ENCODE measurements around the gene RXFP1.

The RXFP1 gene

DNA sequence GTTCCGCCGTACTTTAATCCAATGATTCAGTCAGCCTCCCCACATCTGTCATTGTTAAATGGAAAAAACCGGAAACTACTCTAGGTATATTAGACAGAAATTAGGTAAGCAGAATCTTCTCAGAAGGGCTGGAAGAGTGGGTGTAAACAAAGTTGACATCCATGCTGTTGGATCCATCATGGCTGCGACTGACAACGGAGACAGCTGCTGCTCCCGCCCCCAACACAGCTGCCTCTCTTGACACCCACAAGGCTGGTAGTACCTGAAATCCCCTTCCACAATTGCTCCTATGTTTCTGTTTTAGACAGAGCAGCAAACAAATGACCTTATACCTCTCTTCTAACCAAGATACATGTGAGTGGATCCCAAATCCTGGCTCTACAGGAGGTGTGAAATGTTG lies 66.6 kb downstream of the RXFP1 start:
- Histone ChIP-seq H3K9me3 (ENCODE audit: control insufficient read depth, insufficient read depth, low read length) (no peaks in the 10 kb centered on the region), H3K4me3 (ENCODE audit: low read length) (no peak overlapping the region), H3K27me3 (ENCODE audit: control insufficient read depth, low read length) (0 out of 2 replicates have a peak, but pooled peaks cover 4% of the 10 kb centered on the region), H3F3A (ENCODE audit: control insufficient read depth, insufficient read depth) (no peaks in the 10 kb centered on the region), H4K20me1 (ENCODE audit: control insufficient read depth, insufficient read depth, low read depth, low read length) (no peaks in the 10 kb centered on the region), H3K27ac (ENCODE audit: low read depth, low read length) (no peak overlapping the region), H3K36me3 (ENCODE audit: control insufficient read depth, low read length) (no peaks in the 10 kb centered on the region), H3K4me2 (ENCODE audit: low read length) (no peak overlapping the region), H3K4me1 (ENCODE audit: control insufficient read depth, low read length) (no peaks in the 10 kb centered on the region), H3K79me2 (ENCODE audit: control insufficient read depth, low read length) (no peaks in the 10 kb centered on the region), H3K9me2 (replicated peaks; ENCODE audit: control insufficient read depth, low read length) (no peaks in the 10 kb centered on the region)
- TF ChIP-seq CTCF (IDR thresholded peaks at IDR 0.05; ENCODE audit: low read depth, low read length, poor library complexity, severe bottlenecking), result no peak

DNA sequence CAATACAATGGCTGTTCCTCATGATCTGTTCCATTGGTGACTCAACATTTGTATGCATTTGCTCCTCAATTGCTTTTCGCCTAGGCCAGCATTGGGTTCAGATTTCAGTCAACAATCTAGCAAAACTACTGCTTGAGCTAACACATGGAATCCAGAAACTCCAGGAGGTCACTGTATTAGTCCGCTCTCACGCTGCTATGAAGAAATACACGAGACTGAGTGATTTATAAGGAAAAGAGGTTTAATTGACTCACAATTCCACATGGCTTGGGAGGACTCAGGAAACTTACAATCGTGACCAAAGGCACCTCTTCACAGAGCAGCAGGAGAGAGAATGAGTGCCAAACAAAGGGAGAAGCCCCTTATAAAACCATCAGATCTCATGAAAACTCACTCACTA lies 67.1 kb downstream of the RXFP1 start:
- no peaks in the 10 kb centered on the region for H3K79me2 ChIP-seq (ENCODE audit: control insufficient read depth, low read length)
- H3K27ac ChIP-seq (ENCODE audit: low read depth, low read length), result no peak overlapping the region
- 0 out of 2 replicates have a peak, but pooled peaks cover 4% of the 10 kb centered on the region for H3K27me3 ChIP-seq (ENCODE audit: control insufficient read depth, low read length)
- no peaks in the 10 kb centered on the region for H3K4me1 ChIP-seq (ENCODE audit: control insufficient read depth, low read length)
- H3K9me2 ChIP-seq (replicated peaks; ENCODE audit: control insufficient read depth, low read length), result no peaks in the 10 kb centered on the region
- no peaks in the 10 kb centered on the region for H4K20me1 ChIP-seq (ENCODE audit: control insufficient read depth, insufficient read depth, low read depth, low read length)
- TF ChIP-seq CTCF (IDR thresholded peaks at IDR 0.05; ENCODE audit: low read depth, low read length, poor library complexity, severe bottlenecking) (no peak), EZH2phosphoT487 (IDR thresholded peaks at IDR 0.05; ENCODE audit: borderline replicate concordance, low read length) (no peak)
- no peaks in the 10 kb centered on the region for H3F3A ChIP-seq (ENCODE audit: control insufficient read depth, insufficient read depth)
- H3K4me3 ChIP-seq (ENCODE audit: low read length), result no peak overlapping the region
- no peaks in the 10 kb centered on the region for H3K36me3 ChIP-seq (ENCODE audit: control insufficient read depth, low read length)
- H3K4me2 ChIP-seq (ENCODE audit: low read length), result no peak overlapping the region
- no peaks in the 10 kb centered on the region for H3K9me3 ChIP-seq (ENCODE audit: control insufficient read depth, insufficient read depth, low read length)

GRCh38 chr4:158590306-158590705 lies 68.6 kb downstream of the RXFP1 start:
- TF ChIP-seq EZH2phosphoT487 (IDR thresholded peaks at IDR 0.05; ENCODE audit: borderline replicate concordance, low read length) (no peak), CTCF (IDR thresholded peaks at IDR 0.05; ENCODE audit: low read depth, low read length, poor library complexity, severe bottlenecking) (no peak)
- Histone ChIP-seq H3K27ac (ENCODE audit: low read depth, low read length) (no peak overlapping the region), H4K20me1 (ENCODE audit: control insufficient read depth, insufficient read depth, low read depth, low read length) (no peaks in the 10 kb centered on the region)

DNA sequence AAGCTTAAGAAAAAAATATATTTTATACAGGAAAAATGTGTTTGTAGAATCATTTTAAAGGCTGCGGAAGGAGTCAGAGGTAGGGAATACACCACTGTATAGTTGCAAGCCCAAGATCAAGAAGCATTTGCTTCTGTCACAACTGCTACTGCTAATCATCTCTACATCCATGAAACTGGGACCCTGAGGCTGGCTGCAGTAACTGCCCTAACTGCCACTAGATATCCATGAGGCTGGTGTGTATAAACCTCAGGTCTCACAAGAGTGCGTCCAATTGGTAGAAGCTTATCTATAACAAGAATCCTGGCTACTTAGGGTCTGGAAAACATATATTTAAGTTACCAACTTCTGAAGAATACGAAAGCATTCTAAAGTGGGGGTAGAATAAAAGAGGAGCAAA lies 69.1 kb downstream of the RXFP1 start:
- Histone ChIP-seq H3K27ac (ENCODE audit: low read depth, low read length) (no peak overlapping the region), H3K4me3 (ENCODE audit: low read length) (no peak overlapping the region), H4K20me1 (ENCODE audit: control insufficient read depth, insufficient read depth, low read depth, low read length) (no peaks in the 10 kb centered on the region), H3K4me2 (ENCODE audit: low read length) (no peak overlapping the region), H3K4me1 (ENCODE audit: control insufficient read depth, low read length) (no peaks in the 10 kb centered on the region), H3K36me3 (ENCODE audit: control insufficient read depth, low read length) (no peaks in the 10 kb centered on the region), H3K27me3 (ENCODE audit: control insufficient read depth, low read length) (0 out of 2 replicates have a peak, but pooled peaks cover 4% of the 10 kb centered on the region), H3K79me2 (ENCODE audit: control insufficient read depth, low read length) (no peaks in the 10 kb centered on the region), H3K9me3 (ENCODE audit: control insufficient read depth, insufficient read depth, low read length) (no peaks in the 10 kb centered on the region), H3K9me2 (replicated peaks; ENCODE audit: control insufficient read depth, low read length) (no peaks in the 10 kb centered on the region), H3F3A (ENCODE audit: control insufficient read depth, insufficient read depth) (no peaks in the 10 kb centered on the region)
- TF ChIP-seq EZH2phosphoT487 (IDR thresholded peaks at IDR 0.05; ENCODE audit: borderline replicate concordance, low read length) (no peak), CTCF (IDR thresholded peaks at IDR 0.05; ENCODE audit: low read depth, low read length, poor library complexity, severe bottlenecking) (no peak)

More at GRCh38 chr4:158590306-158590705, 68.6 kb downstream of the RXFP1 start:
- Histone ChIP-seq H3K79me2 (ENCODE audit: control insufficient read depth, low read length) (no peaks in the 10 kb centered on the region), H3K4me1 (ENCODE audit: control insufficient read depth, low read length) (no peaks in the 10 kb centered on the region), H3K27me3 (ENCODE audit: control insufficient read depth, low read length) (0 out of 2 replicates have a peak, but pooled peaks cover 4% of the 10 kb centered on the region), H3K4me3 (ENCODE audit: low read length) (no peak overlapping the region), H3K9me2 (replicated peaks; ENCODE audit: control insufficient read depth, low read length) (no peaks in the 10 kb centered on the region), H3K4me2 (ENCODE audit: low read length) (no peak overlapping the region), H3K9me3 (ENCODE audit: control insufficient read depth, insufficient read depth, low read length) (no peaks in the 10 kb centered on the region), H3K36me3 (ENCODE audit: control insufficient read depth, low read length) (no peaks in the 10 kb centered on the region), H3F3A (ENCODE audit: control insufficient read depth, insufficient read depth) (no peaks in the 10 kb centered on the region)

Data from DOHH2 (cell line).